HEK293 (cell line): ENCODE results near the gene PLEKHH3.
A peak's percentile ranks its signal among the peaks of the same experiment; 100 is the strongest.

Source experiments
- CTCF ChIA-PET: fragments of 350-600 bp; formaldehyde crosslinking; extraction: SDS; loops from one replicate; lab custom pipeline; 2021; ENCODE audit warnings: antibody characterized with exemption; lab: Yijun Ruan, JAX
- POLR2A ChIA-PET: fragments of 300-600 bp; formaldehyde crosslinking; extraction: SDS; loops from one replicate; lab custom pipeline; 2020; ENCODE audit warnings: antibody characterized with exemption, inconsistent platforms; lab: Yijun Ruan, JAX
- H3K27ac ChIP-seq: fragments of 200-500 bp; sonication (Bioruptor generic); 2 replicates; pipeline ENCODE4 v1.5.1; 2014; ENCODE audit warnings: low read depth, low read length, control low read depth, inconsistent platforms; ENCODE audit errors: extremely low read depth
- H3K36me3 ChIP-seq, 2 experiments: fragments of 200-500 bp in 1 of 2; sonication (Bioruptor generic) in 1 of 2; 1 replicate in 1 of 2; 2 replicates in 1 of 2; pipeline ENCODE4 v1.5.1; 2014 to 2017; ENCODE audit warnings: inconsistent platforms in 2 of 2, low read length in 2 of 2; ENCODE audit not compliant: control insufficient read depth in 2 of 2, insufficient read depth in 1 of 2
- H3K4me1 ChIP-seq: fragments of 200-500 bp; sonication (Bioruptor generic); 2 replicates; pipeline ENCODE4 v1.5.1; 2014; ENCODE audit warnings: mild to moderate bottlenecking, low read length, inconsistent platforms; ENCODE audit not compliant: control insufficient read depth, insufficient read depth
- H3K4me3 ChIP-seq: 2 replicates; pipeline ENCODE4 v1.5.1; 2011; ENCODE audit warnings: low read depth, mild to moderate bottlenecking, control low read depth, low read length, moderate library complexity
- H3K9me3 ChIP-seq: fragments of 200-500 bp; sonication (Bioruptor generic); 2 replicates; pipeline ENCODE4 v1.5.1; 2014; ENCODE audit warnings: low read depth, low read length, inconsistent platforms; ENCODE audit not compliant: control insufficient read depth, insufficient read depth
- EGR2 ChIP-seq: fragments of 450-650 bp; formaldehyde crosslinking; IDR thresholded peaks from 2 replicates; pipeline ENCODE4 v1.5.1; 2016; ENCODE audit warnings: low read depth, missing biosample characterization, missing genetic modification characterization
- KLF16 ChIP-seq: fragments of 450-650 bp; formaldehyde crosslinking; IDR thresholded peaks from 2 replicates; pipeline ENCODE4 v1.5.1; 2017; ENCODE audit warnings: missing biosample characterization, missing genetic modification characterization
- MYNN ChIP-seq: fragments of 450-650 bp; formaldehyde crosslinking; IDR thresholded peaks from 2 replicates; pipeline ENCODE4 v1.5.1; 2016; ENCODE audit warnings: missing biosample characterization, missing genetic modification characterization, borderline replicate concordance
- SETDB1 ChIP-seq: IDR thresholded peaks from one replicate; pipeline ENCODE4 v1.6.1; 2017; ENCODE audit warnings: mild to moderate bottlenecking, low read length, moderate library complexity, mixed read lengths; ENCODE audit not compliant: insufficient read length
- ZBTB17 ChIP-seq: fragments of 450-650 bp; formaldehyde crosslinking; IDR thresholded peaks from 2 replicates; pipeline ENCODE4 v1.5.1; 2016; ENCODE audit warnings: missing biosample characterization, missing genetic modification characterization
- ZBTB48 ChIP-seq: fragments of 450-650 bp; formaldehyde crosslinking; IDR thresholded peaks from 2 replicates; pipeline ENCODE4 v1.5.1; 2016; ENCODE audit warnings: missing biosample characterization, missing genetic modification characterization
- ZFHX2 ChIP-seq: fragments of 450-650 bp; formaldehyde crosslinking; conservative IDR thresholded peaks from 2 replicates; pipeline ENCODE4 v1.5.1; 2016; ENCODE audit warnings: missing biosample characterization, missing genetic modification characterization
- ZFP37 ChIP-seq: fragments of 450-650 bp; formaldehyde crosslinking; IDR thresholded peaks from 2 replicates; pipeline ENCODE4 v1.5.1; 2016; ENCODE audit warnings: missing biosample characterization, missing genetic modification characterization
- ZNF114 ChIP-seq: fragments of 450-650 bp; formaldehyde crosslinking; IDR thresholded peaks from 2 replicates; pipeline ENCODE4 v1.5.0; 2017; ENCODE audit warnings: missing biosample characterization, missing genetic modification characterization
- ZNF16 ChIP-seq: fragments of 450-650 bp; formaldehyde crosslinking; IDR thresholded peaks from 2 replicates; pipeline ENCODE4 v1.5.1; 2016; ENCODE audit warnings: low read depth, missing biosample characterization, missing genetic modification characterization
- ZNF248 ChIP-seq: fragments of 450-650 bp; formaldehyde crosslinking; IDR thresholded peaks from 2 replicates; pipeline ENCODE4 v1.5.1; 2017; ENCODE audit warnings: missing biosample characterization, missing genetic modification characterization
- ZNF707 ChIP-seq: fragments of 450-650 bp; formaldehyde crosslinking; IDR thresholded peaks from 2 replicates; pipeline ENCODE4 v1.5.1; 2016; ENCODE audit warnings: missing biosample characterization, missing genetic modification characterization
- ZNF777 ChIP-seq: fragments of 450-650 bp; formaldehyde crosslinking; IDR thresholded peaks from 2 replicates; pipeline ENCODE4 v1.5.1; 2017; ENCODE audit warnings: missing biosample characterization, missing genetic modification characterization, borderline replicate concordance
- TF ChIP-seq, protein P1 (sequence below): fragments of 450-650 bp; formaldehyde crosslinking; IDR thresholded peaks from 2 replicates; pipeline ENCODE4 v1.5.1; 2016; ENCODE audit warnings: missing biosample characterization, missing genetic modification characterization, borderline replicate concordance
- TF ChIP-seq, protein P2 (sequence below): fragments of 450-650 bp; formaldehyde crosslinking; IDR thresholded peaks from 2 replicates; pipeline ENCODE4 v1.5.0; 2017; ENCODE audit warnings: missing biosample characterization, missing genetic modification characterization, borderline replicate concordance
- TF ChIP-seq, protein P3 (sequence below): fragments of 450-650 bp; formaldehyde crosslinking; IDR thresholded peaks from 2 replicates; pipeline ENCODE4 v1.5.1; 2016; ENCODE audit warnings: missing biosample characterization, missing genetic modification characterization
- TF ChIP-seq, protein P4 (sequence below): fragments of 450-650 bp; formaldehyde crosslinking; IDR thresholded peaks from 2 replicates; pipeline ENCODE4 v1.5.1; 2016; ENCODE audit warnings: missing biosample characterization, missing genetic modification characterization
- TF ChIP-seq, protein P5 (sequence below): sonication (generic); formaldehyde crosslinking; IDR thresholded peaks from 2 replicates; pipeline ENCODE4 v1.8.1; 2022; ENCODE audit warnings: mild to moderate bottlenecking, moderate library complexity, missing genetic modification reagents

Gene PLEKHH3

DNA sequence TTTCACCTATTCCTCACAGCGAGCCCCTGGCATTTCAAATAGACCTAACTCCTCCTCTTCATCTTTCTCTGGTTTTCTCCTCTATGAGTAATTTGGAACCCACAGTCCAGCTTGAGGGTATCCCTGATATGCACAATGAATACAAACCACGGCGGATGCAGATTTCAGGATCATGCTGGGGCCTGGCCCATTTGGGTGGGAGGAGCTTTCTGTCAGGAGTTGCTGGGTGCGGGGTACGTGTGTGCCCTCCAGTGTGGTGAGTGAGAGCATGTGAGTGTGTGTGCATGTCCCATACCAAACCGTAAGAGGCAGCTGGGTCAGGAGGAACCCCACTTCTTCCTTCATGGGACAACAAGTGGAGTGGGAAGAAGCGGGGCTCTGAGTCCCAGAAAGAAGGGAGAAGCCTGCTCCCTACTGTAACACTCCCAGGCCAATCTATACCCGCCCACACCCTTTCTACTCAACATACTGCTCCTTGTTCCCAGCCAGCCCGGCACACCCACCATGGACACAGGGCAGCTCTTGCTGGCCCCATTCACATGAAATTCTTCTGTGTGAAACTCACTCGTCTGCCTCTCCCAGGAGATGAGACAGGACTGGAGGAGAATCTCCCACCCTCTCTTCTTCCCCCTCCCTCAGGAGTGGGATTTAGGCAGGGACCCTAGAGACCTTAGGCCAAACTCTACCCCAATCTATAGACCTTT, 23.9 kb upstream of the PLEKHH3 start:
- Histone ChIP-seq H3K4me1 (no peaks in the 10 kb centered on the region), H3K36me3 (peaks cover 25 to 80% of the 10 kb centered on the region in 2 experiments; a peak in 2 of 3 replicates), H3K4me3 (no peak overlapping the region), H3K27ac (no peak overlapping the region), H3K9me3 (no peaks in the 10 kb centered on the region)
- ChIA-PET POLR2A (interaction anchor here (1.2 kb wide), 1 partner anchor 10 kb away, joined by 3 read pairs; no protein-coding TSS in a partner anchor), CTCF (no interaction called here)
- TF ChIP-seq MYNN (tag by site-specific recombination) (no peak), ZNF248 (tag by site-specific recombination) (no peak), ZFP37 (no peak), EGR2 (tag by site-specific recombination) (peak; percentile 49), ZBTB48 (no peak), ZNF16 (tag by site-specific recombination) (no peak), ZFHX2 (tag by site-specific recombination) (peak; percentile 65), ZNF777 (tag by site-specific recombination) (no peak), ZBTB17 (no peak), ZNF707 (tag by site-specific recombination) (no peak), KLF16 (tag by site-specific recombination) (no peak), ZNF114 (no peak), SETDB1 (no peak)
- TF ChIP-seq, protein P1, sequence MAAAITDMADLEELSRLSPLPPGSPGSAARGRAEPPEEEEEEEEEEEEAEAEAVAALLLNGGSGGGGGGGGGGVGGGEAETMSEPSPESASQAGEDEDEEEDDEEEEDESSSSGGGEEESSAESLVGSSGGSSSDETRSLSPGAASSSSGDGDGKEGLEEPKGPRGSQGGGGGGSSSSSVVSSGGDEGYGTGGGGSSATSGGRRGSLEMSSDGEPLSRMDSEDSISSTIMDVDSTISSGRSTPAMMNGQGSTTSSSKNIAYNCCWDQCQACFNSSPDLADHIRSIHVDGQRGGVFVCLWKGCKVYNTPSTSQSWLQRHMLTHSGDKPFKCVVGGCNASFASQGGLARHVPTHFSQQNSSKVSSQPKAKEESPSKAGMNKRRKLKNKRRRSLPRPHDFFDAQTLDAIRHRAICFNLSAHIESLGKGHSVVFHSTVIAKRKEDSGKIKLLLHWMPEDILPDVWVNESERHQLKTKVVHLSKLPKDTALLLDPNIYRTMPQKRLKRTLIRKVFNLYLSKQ = no peak
- TF ChIP-seq, protein P2, sequence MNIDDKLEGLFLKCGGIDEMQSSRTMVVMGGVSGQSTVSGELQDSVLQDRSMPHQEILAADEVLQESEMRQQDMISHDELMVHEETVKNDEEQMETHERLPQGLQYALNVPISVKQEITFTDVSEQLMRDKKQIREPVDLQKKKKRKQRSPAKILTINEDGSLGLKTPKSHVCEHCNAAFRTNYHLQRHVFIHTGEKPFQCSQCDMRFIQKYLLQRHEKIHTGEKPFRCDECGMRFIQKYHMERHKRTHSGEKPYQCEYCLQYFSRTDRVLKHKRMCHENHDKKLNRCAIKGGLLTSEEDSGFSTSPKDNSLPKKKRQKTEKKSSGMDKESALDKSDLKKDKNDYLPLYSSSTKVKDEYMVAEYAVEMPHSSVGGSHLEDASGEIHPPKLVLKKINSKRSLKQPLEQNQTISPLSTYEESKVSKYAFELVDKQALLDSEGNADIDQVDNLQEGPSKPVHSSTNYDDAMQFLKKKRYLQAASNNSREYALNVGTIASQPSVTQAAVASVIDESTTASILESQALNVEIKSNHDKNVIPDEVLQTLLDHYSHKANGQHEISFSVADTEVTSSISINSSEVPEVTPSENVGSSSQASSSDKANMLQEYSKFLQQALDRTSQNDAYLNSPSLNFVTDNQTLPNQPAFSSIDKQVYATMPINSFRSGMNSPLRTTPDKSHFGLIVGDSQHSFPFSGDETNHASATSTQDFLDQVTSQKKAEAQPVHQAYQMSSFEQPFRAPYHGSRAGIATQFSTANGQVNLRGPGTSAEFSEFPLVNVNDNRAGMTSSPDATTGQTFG = no peak
- TF ChIP-seq, protein P3, sequence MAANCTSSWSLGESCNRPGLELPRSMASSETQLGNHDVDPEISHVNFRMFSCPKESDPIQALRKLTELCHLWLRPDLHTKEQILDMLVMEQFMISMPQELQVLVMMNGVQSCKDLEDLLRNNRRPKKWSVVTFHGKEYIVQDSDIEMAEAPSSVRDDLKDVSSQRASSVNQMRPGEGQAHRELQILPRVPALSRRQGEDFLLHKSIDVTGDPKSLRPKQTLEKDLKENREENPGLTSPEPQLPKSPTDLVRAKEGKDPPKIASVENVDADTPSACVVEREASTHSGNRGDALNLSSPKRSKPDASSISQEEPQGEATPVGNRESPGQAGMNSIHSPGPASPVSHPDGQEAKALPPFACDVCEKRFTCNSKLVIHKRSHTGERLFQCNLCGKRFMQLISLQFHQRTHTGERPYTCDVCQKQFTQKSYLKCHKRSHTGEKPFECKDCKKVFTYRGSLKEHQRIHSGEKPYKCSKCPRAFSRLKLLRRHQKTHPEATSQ (tag by site-specific recombination) = no peak
- TF ChIP-seq, protein P4, sequence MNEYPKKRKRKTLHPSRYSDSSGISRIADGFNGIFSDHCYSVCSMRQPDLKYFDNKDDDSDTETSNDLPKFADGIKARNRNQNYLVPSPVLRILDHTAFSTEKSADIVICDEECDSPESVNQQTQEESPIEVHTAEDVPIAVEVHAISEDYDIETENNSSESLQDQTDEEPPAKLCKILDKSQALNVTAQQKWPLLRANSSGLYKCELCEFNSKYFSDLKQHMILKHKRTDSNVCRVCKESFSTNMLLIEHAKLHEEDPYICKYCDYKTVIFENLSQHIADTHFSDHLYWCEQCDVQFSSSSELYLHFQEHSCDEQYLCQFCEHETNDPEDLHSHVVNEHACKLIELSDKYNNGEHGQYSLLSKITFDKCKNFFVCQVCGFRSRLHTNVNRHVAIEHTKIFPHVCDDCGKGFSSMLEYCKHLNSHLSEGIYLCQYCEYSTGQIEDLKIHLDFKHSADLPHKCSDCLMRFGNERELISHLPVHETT (tag by site-specific recombination) = no peak
- TF ChIP-seq, protein P5, sequence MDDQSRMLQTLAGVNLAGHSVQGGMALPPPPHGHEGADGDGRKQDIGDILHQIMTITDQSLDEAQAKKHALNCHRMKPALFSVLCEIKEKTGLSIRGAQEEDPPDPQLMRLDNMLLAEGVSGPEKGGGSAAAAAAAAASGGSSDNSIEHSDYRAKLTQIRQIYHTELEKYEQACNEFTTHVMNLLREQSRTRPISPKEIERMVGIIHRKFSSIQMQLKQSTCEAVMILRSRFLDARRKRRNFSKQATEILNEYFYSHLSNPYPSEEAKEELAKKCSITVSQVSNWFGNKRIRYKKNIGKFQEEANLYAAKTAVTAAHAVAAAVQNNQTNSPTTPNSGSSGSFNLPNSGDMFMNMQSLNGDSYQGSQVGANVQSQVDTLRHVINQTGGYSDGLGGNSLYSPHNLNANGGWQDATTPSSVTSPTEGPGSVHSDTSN = no peak
